Endometrium (tissue), 2 donors: Measurements from ENCODE around the gene PLEKHM1.
"Not testable (repeated sequence)": the region's sequence is repeated elsewhere in the genome, so short reads cannot be mapped to it uniquely, and the experiment has no call there.

Experiments used
- FAIRE-seq: peaks from 2 replicates; lab custom pipeline; 2012; peaks lifted over from hg19 to GRCh38; lab: Jason Lieb, UNC
- donor health status: control.
- donor health status: control.

Gene PLEKHM1

DNA sequence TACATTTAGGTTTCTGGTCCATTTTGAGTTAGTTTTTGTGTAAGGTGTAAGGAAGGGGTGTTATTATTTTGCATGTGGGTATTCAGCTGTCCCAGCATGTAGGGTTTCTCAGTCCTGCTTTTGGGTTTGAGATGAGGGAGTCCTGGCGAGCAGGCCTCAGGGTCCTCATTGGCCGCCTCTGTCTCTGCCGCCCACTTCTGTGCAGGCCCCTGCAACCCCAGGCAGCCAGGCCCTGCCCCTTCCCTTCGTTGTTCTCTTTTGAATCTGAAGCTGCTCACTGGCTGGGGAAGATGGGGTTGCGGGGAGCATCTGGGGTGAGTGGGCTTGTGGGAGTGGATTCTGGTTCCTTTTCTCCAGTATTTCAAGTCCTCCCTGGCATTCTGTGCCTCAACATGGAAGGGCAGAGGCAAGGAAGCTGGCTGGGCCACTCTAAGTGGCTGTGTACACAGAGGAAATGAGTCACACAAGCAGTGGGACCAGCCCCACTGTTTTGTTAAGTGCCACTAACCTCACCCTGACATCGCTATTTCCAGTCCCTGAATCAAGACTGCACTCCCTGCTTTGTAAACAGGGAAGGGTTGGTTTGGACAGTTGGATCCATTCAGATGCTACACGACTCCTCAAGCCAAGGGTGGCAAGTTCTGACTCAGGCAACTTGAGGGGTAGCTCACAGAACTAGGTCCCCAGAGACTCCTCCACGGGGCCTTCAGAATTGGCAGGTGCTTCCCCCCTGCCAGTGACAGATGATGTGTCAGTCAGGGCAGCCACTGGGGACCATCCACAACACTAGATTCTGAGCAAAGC, 28.8 kb downstream of the PLEKHM1 start:
- FAIRE-seq: not testable (repeated sequence)

DNA sequence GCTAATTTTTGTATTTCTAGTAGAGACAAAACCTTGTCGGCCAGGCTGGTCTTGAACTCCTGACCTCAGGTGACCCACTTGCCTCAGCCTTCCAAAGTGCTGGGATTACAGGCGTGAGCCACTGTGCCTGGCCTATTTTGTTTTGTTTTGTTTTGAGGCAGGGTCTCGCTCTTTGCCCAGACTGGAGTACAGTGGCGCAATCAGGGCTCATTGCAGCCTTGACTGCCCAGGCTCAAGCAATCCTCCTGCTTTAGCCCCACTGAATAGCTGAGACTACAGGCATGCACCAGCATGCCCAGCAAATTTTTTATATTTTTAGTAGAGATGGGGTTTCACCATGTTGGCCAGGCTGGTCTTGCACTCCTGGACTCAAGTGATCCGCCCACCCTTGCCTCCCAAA, 30.1 kb downstream of the PLEKHM1 start:
- FAIRE-seq: not testable (repeated sequence)

DNA sequence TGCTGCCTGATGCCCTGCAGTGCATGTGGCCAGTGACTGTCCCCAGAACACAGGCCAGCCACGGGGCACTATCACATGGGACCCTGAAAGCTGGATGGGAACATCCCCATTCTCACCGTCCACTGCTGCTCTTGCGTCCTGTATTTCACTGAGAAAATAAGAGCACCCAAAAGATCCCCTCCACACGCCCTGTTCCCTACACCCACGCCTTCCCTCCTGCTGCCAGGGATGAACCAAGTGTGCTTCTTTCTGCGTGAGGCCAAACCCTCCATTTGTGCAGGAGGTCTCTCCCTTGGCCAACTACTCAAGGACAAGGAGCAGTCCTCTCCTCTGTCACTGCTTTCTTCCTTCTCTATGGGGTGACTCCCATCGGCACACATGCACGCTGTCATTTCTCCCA, 36.2 kb downstream of the PLEKHM1 start:
- FAIRE-seq: not testable (repeated sequence)

DNA sequence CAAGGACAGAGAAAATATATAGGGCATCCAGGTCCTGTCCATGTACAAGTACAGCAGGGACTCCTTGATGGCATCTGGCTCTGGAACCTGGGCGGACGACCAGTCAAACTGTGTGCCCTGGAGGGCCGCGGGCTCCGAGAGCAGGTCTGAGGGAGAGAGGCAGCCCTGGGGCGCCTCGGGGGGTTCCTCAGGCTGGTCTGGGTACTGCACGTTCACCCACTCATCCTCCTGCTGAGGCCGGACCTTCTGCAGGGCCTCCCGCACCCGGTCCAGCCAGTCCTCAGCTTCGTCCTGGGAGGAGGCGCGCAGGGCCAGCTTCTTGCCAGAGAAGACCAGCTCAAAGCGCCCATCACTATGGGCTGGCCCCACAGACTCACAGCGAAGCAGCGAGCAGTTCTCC, 36.8 kb downstream of the PLEKHM1 start:
- not testable (repeated sequence) for FAIRE-seq

DNA sequence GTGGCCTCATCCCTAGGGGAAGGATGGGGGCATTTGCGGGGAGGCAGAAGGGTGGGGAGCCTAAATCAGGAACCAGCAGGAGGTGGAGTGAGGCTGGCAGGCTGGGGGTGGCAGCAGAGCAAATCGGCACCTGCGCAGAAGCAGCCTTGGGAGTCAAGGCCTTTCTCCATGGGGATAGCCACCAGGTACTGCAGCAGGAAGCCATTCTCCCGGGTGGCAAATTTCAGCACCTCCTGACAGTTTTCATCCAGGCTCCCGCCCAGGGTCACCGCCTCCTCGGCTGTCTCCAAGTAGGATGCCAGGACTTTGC, 37.3 kb downstream of the PLEKHM1 start:
- not testable (repeated sequence) for FAIRE-seq

DNA sequence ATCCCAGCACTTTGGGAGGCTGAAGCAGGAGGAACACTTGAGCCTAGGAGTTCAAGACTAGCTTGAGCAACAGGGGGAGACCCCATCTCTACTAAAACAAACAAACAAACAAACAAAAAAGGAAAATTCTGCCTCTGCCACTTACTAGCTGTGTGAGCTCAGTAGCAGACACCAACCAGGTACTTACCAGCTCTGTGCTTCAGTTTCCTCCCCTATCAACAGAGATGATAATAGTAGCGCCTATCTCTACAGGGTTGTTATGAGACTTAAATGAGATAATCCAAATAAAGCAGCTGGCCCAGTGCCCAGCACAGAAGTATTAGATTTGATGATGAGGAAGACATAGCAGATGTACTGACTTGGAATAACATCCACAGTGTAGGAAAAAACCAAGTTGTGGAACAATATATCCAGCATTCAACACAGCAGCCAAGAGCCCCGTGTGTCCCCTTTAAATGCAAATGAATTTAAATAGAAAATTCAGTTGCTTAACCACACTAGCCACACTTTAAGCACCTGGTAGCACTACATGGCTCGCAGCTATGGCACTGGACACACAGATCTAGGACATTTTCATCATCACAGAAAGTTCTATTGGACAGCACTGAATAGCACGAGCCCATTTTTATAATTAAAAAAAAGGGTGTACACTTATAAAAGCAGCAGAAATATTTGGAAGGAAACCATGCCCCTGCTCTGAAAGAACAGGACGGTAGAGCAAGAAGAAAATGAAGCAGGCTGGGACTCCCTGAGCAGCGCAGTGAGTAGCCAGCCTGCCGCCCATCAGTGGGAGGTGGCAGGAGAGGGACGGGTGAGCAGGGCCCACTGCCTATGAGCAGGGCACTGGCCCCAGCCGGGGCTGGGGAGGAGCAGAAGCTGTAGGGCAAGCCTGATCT, 37.9 kb downstream of the PLEKHM1 start:
- FAIRE-seq: not testable (repeated sequence)

DNA sequence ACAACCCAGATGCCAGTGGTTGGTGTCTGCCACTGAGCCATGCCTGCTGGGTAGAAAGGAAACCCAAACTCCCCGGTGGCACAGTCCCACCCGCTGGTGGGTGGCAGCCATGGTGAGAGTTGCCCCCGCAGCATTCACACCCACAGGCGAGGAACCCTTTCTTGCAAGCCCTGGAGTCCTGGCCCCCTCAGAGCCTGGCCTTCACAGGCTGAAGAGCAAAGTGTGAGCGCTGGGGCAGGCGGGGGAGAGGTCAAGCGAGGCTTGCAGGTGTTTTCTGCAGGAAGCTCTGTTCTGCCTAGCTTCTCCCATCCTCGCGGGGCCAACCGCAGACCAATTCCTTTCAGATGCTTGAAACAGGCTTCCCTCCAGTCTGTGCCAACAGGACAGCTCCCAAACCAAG, 38.9 kb downstream of the PLEKHM1 start:
- FAIRE-seq: not testable (repeated sequence)

DNA sequence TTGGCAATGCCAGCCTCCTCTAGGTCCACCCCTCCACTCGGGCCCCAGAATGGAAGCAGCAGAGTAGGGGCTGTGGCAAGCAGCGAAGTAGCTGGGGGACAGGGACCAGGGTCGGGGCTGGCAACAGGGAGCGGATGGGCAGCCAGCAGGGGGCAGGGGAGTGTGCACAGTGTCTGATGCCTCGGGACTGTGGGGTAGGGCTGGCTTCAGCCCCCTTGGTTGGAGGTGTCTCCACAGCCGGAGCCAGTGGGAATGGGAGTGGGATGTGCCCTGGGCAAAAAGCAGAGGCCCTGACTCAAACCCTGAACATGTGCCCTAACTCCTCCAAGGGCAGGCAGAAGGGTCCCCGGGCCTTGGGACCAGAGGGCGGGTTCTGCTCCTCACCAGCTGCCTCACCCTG, 39.4 kb downstream of the PLEKHM1 start:
- FAIRE-seq: no peak

DNA sequence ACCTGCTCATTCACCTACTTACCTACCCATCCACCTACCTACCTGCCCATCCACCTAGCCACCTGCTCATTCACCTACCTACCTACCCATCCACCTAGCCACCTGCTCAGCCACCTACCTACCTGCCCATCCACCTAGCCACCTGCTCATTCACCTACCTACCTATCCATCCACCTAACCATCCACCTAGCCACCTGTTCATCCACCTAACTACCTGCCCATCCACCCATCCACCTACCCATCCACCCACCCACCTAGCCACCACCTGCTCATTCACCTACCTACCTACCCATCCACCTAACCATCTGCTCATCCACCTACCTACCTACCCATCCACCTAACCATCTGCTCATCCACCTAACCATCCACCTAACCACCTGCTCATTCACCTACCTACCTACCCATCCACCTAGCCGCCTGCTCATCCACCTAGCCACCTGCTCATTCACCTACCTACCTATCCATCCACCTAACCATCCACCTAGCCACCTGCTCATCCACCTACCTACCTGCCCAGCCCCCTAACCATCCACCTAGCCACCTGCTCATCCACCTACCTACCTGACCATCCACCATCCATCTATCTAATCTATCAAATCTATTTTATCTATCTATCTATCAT, 40.7 kb downstream of the PLEKHM1 start:
- FAIRE-seq: not testable (repeated sequence)

DNA sequence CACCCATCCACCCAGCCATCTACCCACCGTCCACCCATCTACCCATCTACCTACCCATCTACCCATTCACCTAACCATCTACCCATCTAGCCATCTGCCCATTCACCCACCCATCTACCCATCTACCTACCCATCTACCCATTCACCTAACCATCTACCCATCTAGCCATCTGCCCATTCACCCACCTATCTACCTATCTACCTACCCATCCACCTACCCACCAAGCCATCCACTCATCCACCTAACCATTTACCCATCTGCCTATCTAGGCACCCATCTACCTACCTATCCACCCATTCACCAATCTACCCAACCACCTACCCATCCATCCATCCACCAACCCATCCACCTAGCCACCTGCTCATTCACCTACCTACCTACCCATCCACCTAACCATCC, 41.3 kb downstream of the PLEKHM1 start:
- FAIRE-seq: not testable (repeated sequence)

DNA sequence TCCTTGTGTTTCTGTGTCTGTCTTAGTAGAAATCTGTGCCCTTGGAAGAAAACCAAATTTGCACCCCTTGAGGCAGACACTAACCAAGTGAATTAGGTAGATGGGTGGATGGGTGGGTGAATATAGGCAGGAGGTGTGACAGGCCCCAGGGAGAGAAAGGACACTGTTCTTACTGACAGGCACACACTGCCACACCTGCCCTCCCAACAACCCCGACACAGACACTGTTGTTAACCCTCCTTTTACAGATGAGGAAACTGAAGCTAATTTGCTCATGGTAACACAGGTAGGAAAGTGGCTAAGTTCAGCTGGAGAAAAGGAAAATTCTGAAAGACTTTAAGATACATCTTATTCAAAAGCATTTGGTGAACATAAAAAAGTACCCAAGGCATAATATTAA, 42.0 kb downstream of the PLEKHM1 start:
- not testable (repeated sequence) for FAIRE-seq

DNA sequence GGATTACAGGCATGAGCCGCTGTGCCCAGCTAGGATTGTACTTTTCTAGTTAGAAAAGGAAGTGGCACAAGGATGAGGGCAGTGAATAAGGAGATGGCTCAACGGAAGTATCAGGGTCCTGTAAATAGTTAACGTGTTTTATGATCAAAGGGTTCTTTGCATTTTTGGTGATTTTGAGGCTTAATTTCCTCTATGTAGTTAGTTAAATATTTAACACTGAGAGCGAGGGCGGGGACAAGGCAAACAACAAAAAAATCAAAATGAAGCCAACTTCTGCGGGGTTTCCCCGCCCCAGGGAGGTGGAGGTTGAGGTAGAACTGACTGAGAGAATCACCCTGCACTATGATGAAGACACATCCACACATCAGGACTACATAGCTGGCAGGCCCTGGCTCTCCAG, 42.5 kb downstream of the PLEKHM1 start:
- not testable (repeated sequence) for FAIRE-seq

DNA sequence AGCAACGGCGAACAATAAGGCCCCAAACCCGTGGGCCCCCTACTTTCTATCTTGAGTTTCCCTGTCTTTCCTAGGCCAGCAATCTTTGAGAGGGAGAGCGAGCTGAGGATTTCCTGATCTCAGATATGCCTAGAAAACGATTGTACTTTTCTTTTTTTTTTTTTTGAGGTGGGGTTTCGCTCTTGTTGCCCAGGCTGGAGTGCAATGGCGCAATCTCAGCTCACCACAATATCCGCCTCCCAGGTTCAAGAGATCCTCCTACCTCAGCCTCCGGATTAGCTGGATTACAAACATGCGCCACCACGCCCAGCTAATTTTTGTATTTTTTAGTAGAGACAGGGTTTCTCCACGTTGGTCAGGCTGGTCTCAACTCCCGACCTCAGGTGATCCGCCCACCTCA, 42.9 kb downstream of the PLEKHM1 start:
- FAIRE-seq: not testable (repeated sequence)

DNA sequence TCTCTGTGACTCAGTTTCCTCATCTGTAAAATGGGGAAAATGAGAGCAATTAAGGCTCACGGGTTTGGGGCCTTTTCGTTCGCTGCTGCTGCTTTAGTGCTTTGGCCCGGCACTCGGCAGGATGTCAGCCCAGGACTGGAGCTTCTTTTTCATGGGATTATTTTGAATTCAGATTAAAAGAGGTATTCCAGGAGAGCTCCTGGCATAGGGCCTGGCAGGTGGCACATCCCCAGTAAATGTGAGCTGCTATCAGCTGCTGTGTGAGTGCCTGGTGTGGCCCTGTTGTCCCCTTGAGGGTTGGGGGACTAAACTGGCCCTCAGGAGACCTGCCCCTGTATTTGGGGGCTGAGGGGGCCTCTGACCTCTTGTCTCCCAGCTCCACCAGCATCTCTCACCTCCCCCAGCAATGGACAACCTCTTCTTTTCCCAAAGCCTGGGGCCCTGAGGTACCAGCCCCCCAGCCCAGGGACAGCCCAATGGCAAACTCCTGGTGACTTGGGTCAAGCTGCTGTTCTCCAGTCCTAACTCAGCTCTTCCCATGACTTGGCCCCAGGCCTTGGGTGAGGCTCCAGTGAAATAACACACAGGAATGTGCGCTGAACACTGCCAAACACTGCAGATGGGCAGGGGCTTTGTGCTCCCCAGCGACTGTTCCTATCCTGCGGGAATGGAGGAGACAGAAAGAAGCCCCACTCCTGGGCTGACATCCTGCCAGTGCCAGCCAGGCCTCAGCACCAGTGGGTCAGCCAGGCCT, 43.5 kb downstream of the PLEKHM1 start:
- not testable (repeated sequence) for FAIRE-seq

DNA sequence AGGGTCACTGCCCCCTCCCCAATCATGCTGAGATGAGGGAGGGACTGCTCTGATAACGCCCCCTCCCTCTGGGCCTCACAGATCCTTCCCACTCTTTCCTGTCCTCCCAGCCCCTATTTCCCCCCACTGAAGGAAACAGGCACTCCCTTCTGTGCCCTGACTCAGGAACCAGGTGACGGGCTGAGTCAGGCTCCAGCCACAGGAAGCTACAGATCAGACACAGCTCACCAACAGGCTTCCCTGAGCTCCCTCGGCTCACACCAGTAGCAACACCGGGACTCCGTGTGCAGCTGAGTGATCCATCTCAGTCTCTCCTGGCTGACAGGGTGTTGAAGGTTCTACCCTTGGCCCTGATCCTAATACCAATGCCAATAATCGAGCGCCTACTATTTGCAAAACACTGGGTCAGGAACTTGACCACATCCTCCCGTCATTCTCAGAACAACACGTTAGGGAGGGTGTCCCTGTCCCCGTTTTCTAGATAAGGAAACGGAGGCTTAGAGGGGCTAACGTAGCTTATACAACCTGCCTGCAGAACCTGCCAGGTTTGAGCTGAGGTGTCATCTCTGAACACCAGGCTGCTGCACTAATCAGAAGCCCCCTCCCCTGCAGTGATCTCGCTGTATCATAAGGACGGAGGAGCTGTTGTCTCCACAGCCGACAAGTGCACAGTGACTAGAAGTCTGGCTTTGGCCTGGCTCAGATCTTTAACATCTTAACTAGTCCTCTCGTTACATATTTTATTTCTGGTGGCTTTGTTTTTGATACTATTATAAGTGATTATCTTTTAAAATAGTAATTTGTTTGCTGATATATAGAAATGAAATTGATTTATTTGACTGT, 44.4 kb downstream of the PLEKHM1 start:
- FAIRE-seq: not testable (repeated sequence)

DNA sequence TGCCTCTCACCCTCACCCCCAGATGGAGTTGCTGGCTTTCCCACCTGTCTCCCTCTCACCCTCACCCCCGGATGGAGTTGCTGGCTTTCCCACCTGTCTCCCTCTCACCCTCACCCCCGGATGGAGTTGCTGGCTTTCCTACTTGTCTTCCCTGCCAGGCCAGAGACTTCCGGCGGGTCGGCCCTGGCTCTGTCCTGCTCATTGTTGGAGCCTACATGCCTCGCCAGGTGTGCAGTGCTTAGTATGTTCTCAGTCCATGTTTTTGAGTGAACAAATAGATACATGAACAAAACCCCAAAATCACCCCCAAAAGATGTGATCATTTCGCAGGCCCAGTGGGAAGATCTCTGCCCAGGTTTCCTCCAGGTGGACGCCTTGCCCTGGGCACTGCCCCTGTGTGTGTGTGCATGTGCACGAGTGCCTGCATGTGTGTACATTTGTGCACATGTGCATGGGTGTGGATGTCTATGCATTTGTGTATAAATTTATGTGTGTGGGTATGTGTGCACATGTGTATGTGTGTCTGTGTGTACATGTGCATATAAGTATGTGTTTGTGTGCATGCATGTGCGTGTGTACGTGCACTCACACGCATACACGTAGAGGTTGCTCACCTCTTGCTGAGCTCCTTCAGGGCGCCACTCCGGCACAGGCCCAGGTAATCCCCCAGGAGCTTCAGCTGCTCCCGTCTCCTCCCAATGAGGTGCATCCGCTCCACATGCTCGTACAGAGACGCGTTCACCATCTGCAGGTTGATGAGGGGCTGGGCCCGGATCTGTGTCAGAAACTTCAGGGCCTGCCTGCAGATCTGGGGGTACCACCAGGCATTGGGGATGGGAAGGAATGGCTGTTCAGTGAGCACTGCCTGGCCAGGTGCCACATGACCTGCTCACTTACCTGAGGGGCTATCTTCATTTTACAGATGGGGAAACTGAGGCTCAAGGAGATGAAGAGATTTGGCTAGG, 45.4 kb downstream of the PLEKHM1 start:
- not testable (repeated sequence) for FAIRE-seq

DNA sequence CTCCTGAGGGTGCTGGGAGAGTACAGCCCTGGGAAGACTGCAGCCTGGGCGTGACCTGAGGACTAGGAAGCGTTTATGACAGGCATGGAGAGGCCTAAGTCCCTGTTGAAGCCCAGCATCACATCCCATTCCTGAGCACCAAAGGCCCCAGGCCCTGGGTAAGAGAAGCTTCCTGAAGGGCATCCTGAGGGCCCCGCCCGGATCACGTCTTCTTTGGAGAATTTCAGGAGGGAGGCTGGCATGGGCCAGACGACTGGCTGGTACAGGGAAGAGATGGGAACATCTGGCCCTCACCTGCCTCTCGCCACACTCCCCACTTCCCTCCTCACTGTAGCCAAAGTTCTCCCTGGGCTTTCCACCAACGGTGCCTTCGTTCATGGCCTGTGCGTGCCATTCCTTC, 46.2 kb downstream of the PLEKHM1 start:
- FAIRE-seq: not testable (repeated sequence)

DNA sequence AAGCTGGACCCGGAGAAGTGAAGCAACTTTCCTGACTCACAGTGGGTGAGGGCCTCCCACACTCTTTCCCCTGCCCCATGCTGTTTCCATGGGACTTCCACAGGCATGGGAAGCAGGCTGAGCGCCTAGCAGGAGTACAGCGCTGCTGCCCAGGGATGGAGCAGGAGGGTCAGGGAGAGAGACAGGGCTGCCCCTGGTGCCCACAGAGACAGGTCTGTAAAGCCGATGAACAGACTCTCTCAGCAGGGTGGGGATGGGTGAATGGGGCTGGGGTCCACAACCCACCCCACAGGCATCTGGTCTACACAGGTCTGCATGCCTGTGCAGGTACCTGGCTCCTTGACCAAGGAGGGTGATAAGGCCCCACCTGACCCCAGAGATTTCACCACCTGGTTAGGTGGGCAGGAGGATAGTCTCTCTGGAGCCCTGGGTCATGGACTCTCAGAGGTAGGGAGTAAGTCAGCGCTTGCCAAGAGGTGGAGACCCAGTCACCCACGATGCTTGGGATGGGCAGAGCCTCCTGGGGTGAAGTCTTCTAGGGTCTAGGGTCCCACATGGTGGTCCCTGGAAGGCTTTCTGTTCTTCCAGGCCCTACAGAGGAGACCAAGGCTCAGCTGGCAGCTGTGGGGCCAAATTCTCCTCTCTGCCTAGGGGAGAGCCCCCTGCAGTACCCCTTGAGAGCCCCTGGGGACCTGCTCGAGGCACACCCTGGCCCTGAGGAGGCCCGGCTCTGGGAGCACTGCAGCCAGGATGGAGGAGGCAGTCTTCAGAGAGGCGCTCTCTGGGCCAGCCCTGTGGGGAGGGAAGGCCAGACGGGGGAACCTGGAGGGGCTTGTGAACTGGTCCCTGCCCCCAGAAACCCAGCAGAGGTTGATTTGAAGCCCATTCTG, 46.9 kb downstream of the PLEKHM1 start:
- not testable (repeated sequence) for FAIRE-seq
